GM12801 (cell line): Measurements from ENCODE around the gene SLC12A7.

ENCODE experiments used
- CTCF ChIP-seq: IDR thresholded peaks from one replicate; pipeline ENCODE4 v1.5.1; 2011; ENCODE audit warnings: control low read depth; ENCODE audit not compliant: insufficient read length; ENCODE audit errors: extremely low read depth

Gene SLC12A7

GRCh38 chr5:1009359-1010180 is 102.3 kb downstream of the SLC12A7 start:
- no peak for TF ChIP-seq CTCF

GRCh38 chr5:1008451-1009358 is 103.2 kb downstream of the SLC12A7 start, which contains the start of gene NKD2:
NKD2 (plus strand) TSS chr5:1008802; CDS start chr5:1009058, 256 bp downstream.
- TF ChIP-seq CTCF = no peak

- no peak for TF ChIP-seq CTCF
Measured at GRCh38 chr5:1007681-1008450, 104.0 kb downstream of the SLC12A7 start.

- TF ChIP-seq CTCF = no peak
Measured at GRCh38 chr5:1007221-1007680, 104.6 kb downstream of the SLC12A7 start.

- TF ChIP-seq CTCF = no peak
Measured at GRCh38 chr5:1006656-1007071, 105.2 kb downstream of the SLC12A7 start.

GRCh38 chr5:1005904-1006655 is 105.8 kb downstream of the SLC12A7 start:
- no peak for TF ChIP-seq CTCF
